ENCODE measurements around the gene FAM114A1.
"Not testable (repeated sequence)": the region's sequence is repeated elsewhere in the genome, so short reads cannot be mapped to it uniquely, and the experiment has no call there.

The FAM114A1 gene

GRCh38 chr4:38941906-38942305, 74.3 kb downstream of the FAM114A1 start:
- not testable (repeated sequence) for DNase-seq

- no peak for DNase-seq
Measured at GRCh38 chr4:38943343-38943742, 75.7 kb downstream of the FAM114A1 start.

GRCh38 chr4:38944440-38944839, 76.8 kb downstream of the FAM114A1 start:
- DNase-seq, result no peak

- no peak for DNase-seq
Measured at GRCh38 chr4:38946919-38947318, 79.3 kb downstream of the FAM114A1 start.

GRCh38 chr4:38948551-38948950, 80.9 kb downstream of the FAM114A1 start:
- DNase-seq, result no peak

- no peak for DNase-seq
Measured at GRCh38 chr4:38949411-38950051, 81.9 kb downstream of the FAM114A1 start.

- DNase-seq, result no peak
Measured at GRCh38 chr4:38950159-38950558, 82.6 kb downstream of the FAM114A1 start.

- no peak for DNase-seq
Measured at GRCh38 chr4:38950734-38951133, 83.1 kb downstream of the FAM114A1 start.

GRCh38 chr4:38951598-38951997, 84.0 kb downstream of the FAM114A1 start:
- DNase-seq, result no peak

- DNase-seq, result no peak
Measured at GRCh38 chr4:38952017-38952416, 84.4 kb downstream of the FAM114A1 start.

- no peak for DNase-seq
Measured at GRCh38 chr4:38954727-38955126, 87.1 kb downstream of the FAM114A1 start.

GRCh38 chr4:38955957-38956356, 88.4 kb downstream of the FAM114A1 start:
- DNase-seq, result no peak

- no peak for DNase-seq
Measured at GRCh38 chr4:38957261-38957815, 89.7 kb downstream of the FAM114A1 start.

- no peak for DNase-seq
Measured at GRCh38 chr4:38957893-38958292, 90.3 kb downstream of the FAM114A1 start.

- DNase-seq, result no peak
Measured at GRCh38 chr4:38958453-38959190, 91.0 kb downstream of the FAM114A1 start.

GRCh38 chr4:38959248-38959647, 91.6 kb downstream of the FAM114A1 start:
- DNase-seq, result not testable (repeated sequence)

GRCh38 chr4:38964942-38965775, 97.6 kb downstream of the FAM114A1 start:
- no peak for DNase-seq

GRCh38 chr4:38965866-38966265, 98.3 kb downstream of the FAM114A1 start:
- DNase-seq, result no peak

GRCh38 chr4:38967260-38968095, 99.9 kb downstream of the FAM114A1 start:
- no peak for DNase-seq

GRCh38 chr4:38968668-38969067, 101.1 kb downstream of the FAM114A1 start:
- no peak for DNase-seq

GRCh38 chr4:38976308-38976707, 108.7 kb downstream of the FAM114A1 start:
- no peak for DNase-seq

- DNase-seq, result no peak
Measured at GRCh38 chr4:38979081-38979480, 111.5 kb downstream of the FAM114A1 start.

All from NCI-H748 treated with DMSO at 0.1 percent for 48 hours (cell line).